ENCODE measurements around the gene WNT3. TPM values are rescaled to one million over a fixed set of nuclear protein-coding genes. Genes with fewer than 3 reads are reported as not detected.

Gene WNT3
- total RNA-seq, 4 donors from 2014 or later = 26.7 to 57.9 (median 46.6) TPM

DNA sequence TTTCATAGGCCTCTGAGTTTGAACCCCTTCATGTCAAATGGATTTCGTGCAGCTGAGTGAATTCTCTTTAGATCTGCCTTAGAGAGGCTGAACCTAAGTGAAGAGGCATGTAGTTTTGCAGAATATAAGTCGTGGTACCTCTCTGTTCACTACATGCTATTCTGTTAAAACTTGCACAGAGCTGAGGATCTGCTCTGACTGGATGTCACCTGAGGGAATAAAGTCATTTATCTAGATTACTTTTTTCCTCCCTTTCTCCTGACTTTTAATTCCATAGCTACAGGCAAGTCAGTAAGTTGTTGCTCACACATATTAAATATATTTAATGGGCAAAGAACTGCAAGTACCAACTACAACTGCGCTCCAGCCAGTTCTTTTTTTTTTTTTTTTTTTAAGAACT lies 64.7 kb downstream of the WNT3 start:
- TF ChIP-seq, protein P1, sequence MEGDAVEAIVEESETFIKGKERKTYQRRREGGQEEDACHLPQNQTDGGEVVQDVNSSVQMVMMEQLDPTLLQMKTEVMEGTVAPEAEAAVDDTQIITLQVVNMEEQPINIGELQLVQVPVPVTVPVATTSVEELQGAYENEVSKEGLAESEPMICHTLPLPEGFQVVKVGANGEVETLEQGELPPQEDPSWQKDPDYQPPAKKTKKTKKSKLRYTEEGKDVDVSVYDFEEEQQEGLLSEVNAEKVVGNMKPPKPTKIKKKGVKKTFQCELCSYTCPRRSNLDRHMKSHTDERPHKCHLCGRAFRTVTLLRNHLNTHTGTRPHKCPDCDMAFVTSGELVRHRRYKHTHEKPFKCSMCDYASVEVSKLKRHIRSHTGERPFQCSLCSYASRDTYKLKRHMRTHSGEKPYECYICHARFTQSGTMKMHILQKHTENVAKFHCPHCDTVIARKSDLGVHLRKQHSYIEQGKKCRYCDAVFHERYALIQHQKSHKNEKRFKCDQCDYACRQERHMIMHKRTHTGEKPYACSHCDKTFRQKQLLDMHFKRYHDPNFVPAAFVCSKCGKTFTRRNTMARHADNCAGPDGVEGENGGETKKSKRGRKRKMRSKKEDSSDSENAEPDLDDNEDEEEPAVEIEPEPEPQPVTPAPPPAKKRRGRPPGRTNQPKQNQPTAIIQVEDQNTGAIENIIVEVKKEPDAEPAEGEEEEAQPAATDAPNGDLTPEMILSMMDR (IDR thresholded peaks at IDR 0.05) = no peak
- no peak for TF ChIP-seq POLR2A (IDR thresholded peaks at IDR 0.05)
- H3K4me3 ChIP-seq (ENCODE audit: low read depth, poor library complexity, severe bottlenecking) = no peak overlapping the region
- intact Hi-C loops (cut with DNase I; ENCODE audit: low total_unique reads) = no loop called here
- no peak for DNase-seq (ENCODE audit: low spot score in 2 of 2)
- 56 to 60% methylated on average over 3 of the region's 3 CpGs for WGBS, 2 donors

DNA sequence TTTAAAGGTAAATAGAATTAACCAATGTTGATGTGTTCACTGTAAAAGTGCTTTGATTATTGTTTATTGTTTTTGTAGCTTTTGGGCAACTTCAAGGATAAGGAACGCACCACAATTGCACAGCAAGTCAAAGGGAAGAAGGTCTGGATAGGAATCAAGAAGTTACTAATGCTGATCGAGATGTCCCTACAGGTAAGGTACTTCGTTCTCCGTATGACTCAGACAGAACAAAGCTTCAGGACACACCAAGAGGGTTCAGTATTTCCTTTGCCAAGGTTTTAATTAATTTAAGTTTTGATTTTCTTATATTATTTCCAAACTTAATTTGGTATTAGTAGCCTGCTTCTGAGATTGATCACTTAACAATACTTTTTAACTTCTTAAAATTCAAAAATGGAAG lies 67.1 kb downstream of the WNT3 start:
- no peak overlapping the region for H3K4me3 ChIP-seq (ENCODE audit: low read depth, poor library complexity, severe bottlenecking)
- intact Hi-C loops (cut with DNase I; ENCODE audit: low total_unique reads) = no loop called here
- DNase-seq (ENCODE audit: low spot score in 2 of 2) = no peak
- no peak for TF ChIP-seq POLR2A (IDR thresholded peaks at IDR 0.05)
- TF ChIP-seq, protein P1 (IDR thresholded peaks at IDR 0.05) = no peak
- WGBS, 2 donors = 61 to 67% methylated on average over 4 of the region's 4 CpGs

DNA sequence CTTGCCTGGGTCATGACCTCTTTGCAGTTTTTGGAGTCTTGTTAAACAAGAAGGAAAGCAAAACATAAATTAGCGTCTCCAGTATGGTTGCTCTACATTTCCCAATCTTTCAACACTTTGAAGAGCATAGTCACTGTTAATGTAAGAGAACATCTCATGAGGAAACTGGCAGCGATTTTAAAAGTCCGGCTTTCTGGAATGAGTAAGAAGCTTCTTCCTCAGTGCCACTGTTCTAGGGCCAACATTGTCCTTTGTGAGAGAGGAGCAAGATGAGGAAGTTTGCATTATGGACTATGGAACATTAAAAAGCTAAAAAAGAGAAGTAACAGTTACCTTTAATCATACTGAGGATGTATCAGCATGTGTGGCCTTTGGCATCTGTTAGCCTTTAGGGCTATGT lies 73.1 kb downstream of the WNT3 start:
- intact Hi-C loops (cut with DNase I; ENCODE audit: low total_unique reads) = no loop called here
- TF ChIP-seq, protein P1 (IDR thresholded peaks at IDR 0.05) = no peak
- TF ChIP-seq POLR2A (IDR thresholded peaks at IDR 0.05) = no peak
- no peak overlapping the region for H3K4me3 ChIP-seq (ENCODE audit: low read depth, poor library complexity, severe bottlenecking)
- no peak for DNase-seq (ENCODE audit: low spot score in 2 of 2)
- 83 to 88% methylated on average over 3 of the region's 3 CpGs for WGBS, 2 donors

DNA sequence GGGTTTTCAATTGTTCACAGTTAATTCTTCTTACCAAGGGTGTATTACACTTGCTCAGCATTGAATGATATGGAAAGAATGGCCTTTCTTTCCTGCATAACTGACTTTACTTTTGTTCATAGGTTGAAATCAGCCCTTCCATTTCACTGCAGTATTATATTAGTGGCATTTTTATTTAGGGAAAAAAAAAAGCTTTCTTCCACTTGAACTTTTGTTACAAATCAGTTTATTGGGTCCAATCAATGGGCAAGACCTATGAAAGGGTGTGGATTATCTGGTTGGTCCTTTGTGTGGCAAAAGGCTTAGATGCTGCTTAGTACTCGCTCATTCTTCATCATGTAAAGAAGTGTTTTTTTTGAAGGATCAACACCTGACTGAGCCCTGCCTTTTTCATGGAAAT lies 74.1 kb downstream of the WNT3 start:
- 100% methylated on average over 1 of the region's 1 CpG for WGBS, 2 donors
- DNase-seq (ENCODE audit: low spot score in 2 of 2) = no peak
- TF ChIP-seq, protein P1 (IDR thresholded peaks at IDR 0.05) = no peak
- no peak for TF ChIP-seq POLR2A (IDR thresholded peaks at IDR 0.05)
- intact Hi-C loops (cut with DNase I; ENCODE audit: low total_unique reads) = no loop called here
- H3K4me3 ChIP-seq (ENCODE audit: low read depth, poor library complexity, severe bottlenecking) = no peak overlapping the region

DNA sequence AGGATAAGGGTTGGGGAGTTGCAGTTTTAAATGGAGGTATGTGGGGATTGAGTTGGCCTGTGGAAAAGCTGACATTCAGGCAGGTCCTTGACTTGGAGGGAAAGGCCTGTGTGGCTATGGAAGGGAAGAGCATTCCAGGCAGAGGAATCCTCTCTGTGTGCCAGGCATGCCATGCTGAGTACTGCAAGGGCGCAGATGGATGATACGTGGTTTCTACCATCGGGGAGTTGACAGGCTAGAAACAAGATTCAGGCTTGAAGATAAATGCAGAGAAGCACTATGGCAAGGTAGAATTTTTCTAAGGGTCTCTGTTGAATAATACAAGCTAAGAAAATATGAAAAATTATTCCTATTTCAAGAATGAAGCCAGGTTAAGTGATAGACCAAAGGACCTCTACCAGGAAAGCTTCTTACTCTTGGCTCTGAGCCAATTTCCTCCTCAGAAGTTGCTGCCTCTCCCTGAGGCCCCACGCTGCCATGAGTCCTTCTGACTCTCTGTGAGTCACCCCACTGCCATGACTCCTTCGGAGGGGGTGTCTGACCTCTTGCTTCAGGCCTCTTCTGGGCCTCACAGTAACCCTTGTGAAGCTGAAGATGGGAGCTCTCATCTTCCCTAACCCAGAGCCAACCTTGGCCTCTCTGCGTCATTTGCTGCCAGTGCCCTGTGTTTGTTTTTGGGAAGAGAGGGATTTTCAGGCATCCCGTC lies 75.8 kb downstream of the WNT3 start:
- DNase-seq (ENCODE audit: low spot score in 2 of 2) = no peak
- intact Hi-C loops (cut with DNase I; ENCODE audit: low total_unique reads) = no loop called here
- TF ChIP-seq, protein P1 (IDR thresholded peaks at IDR 0.05) = no peak
- no peak for TF ChIP-seq POLR2A (IDR thresholded peaks at IDR 0.05)
- 57 to 75% methylated on average over 7 of the region's 7 CpGs for WGBS, 2 donors
- H3K4me3 ChIP-seq (ENCODE audit: low read depth, poor library complexity, severe bottlenecking) = no peak overlapping the region

Data from lower leg skin (tissue), 4 donors.